ENCODE data around the gene LSM4. TPM values are rescaled to one million over a fixed set of nuclear protein-coding genes. Genes with fewer than 3 reads are reported as not detected.
A peak's percentile ranks its signal among the peaks of the same experiment; 100 is the strongest.
"Not testable (repeated sequence)": the region's sequence is repeated elsewhere in the genome, so short reads cannot be mapped to it uniquely, and the experiment has no call there.

LSM4 gene
- total RNA-seq = 198 and 208 TPM in 2 replicates

GRCh38 chr19:18322759-18323460 lies at the start of gene LSM4:
LSM4 (minus strand) TSS chr19:18323076; CDS start chr19:18323020, 56 bp downstream.
- Mint-ChIP-seq H3K9me3 (no peaks in the 10 kb centered on the region), H3K36me3 (ENCODE audit: low read depth) (peaks cover 46% of the 10 kb centered on the region), H3K4me1 (ENCODE audit: low read depth) (peaks cover 47% of the 10 kb centered on the region), H3K27ac (peak within 1 kb of the TSS; percentile 97), H3K27me3 (ENCODE audit: low read depth) (no peaks in the 10 kb centered on the region), H3K4me3 (ENCODE audit: low read depth) (peak within 1 kb of the TSS; percentile 94)
- DNase-seq (ENCODE audit: low spot score) = peak; percentile 99
- intact Hi-C loops (cut with micrococcal nuclease) = loop anchor here (1.0 to 5.0 kb wide), 4 partner anchors 19 to 131 kb away; partner anchors contain the start of gene MPV17L2

GRCh38 chr19:18368504-18369222 lies 45.8 kb upstream of the LSM4 start:
- Mint-ChIP-seq H3K27ac (no peak overlapping the region), H3K9me3 (no peaks in the 10 kb centered on the region), H3K4me1 (ENCODE audit: low read depth) (peaks cover 3% of the 10 kb centered on the region), H3K27me3 (ENCODE audit: low read depth) (no peaks in the 10 kb centered on the region), H3K4me3 (ENCODE audit: low read depth) (no peak overlapping the region), H3K36me3 (ENCODE audit: low read depth) (peaks cover 18% of the 10 kb centered on the region)
- intact Hi-C loops (cut with micrococcal nuclease) = no loop called here
- no peak for DNase-seq (ENCODE audit: low spot score)

- Mint-ChIP-seq H3K9me3 (no peaks in the 10 kb centered on the region), H3K27ac (no peak overlapping the region), H3K27me3 (ENCODE audit: low read depth) (no peaks in the 10 kb centered on the region), H3K36me3 (ENCODE audit: low read depth) (peaks cover 30% of the 10 kb centered on the region), H3K4me3 (ENCODE audit: low read depth) (no peak overlapping the region), H3K4me1 (ENCODE audit: low read depth) (no peaks in the 10 kb centered on the region)
- intact Hi-C loops (cut with micrococcal nuclease) = no loop called here
- DNase-seq (ENCODE audit: low spot score) = no peak
Observed at GRCh38 chr19:18366021-18366435, 43.2 kb upstream of the LSM4 start.

GRCh38 chr19:18364826-18365528 lies 42.1 kb upstream of the LSM4 start:
- no peaks in the 10 kb centered on the region for H3K27me3 Mint-ChIP-seq (ENCODE audit: low read depth)
- intact Hi-C loops (cut with micrococcal nuclease) = no loop called here
- no peak for DNase-seq (ENCODE audit: low spot score)
- no peaks in the 10 kb centered on the region for H3K4me1 Mint-ChIP-seq (ENCODE audit: low read depth)
- H3K36me3 Mint-ChIP-seq (ENCODE audit: low read depth) = peaks cover 31% of the 10 kb centered on the region
- H3K9me3 Mint-ChIP-seq = no peaks in the 10 kb centered on the region
- no peak overlapping the region for H3K27ac Mint-ChIP-seq
- H3K4me3 Mint-ChIP-seq (ENCODE audit: low read depth) = no peak overlapping the region

- H3K27me3 Mint-ChIP-seq (ENCODE audit: low read depth); intact Hi-C loops (cut with micrococcal nuclease); H3K9me3 Mint-ChIP-seq; H3K4me1 Mint-ChIP-seq (ENCODE audit: low read depth); H3K27ac Mint-ChIP-seq; DNase-seq (ENCODE audit: low spot score); H3K4me3 Mint-ChIP-seq (ENCODE audit: low read depth): not testable (repeated sequence)
- peaks cover 37% of the 10 kb centered on the region for H3K36me3 Mint-ChIP-seq (ENCODE audit: low read depth)
Observed at GRCh38 chr19:18364277-18364825, 41.5 kb upstream of the LSM4 start.

- no peaks in the 10 kb centered on the region for H3K9me3 Mint-ChIP-seq
- no peak overlapping the region for H3K4me3 Mint-ChIP-seq (ENCODE audit: low read depth)
- no peak overlapping the region for H3K27ac Mint-ChIP-seq
- H3K36me3 Mint-ChIP-seq (ENCODE audit: low read depth) = peaks cover 41% of the 10 kb centered on the region
- intact Hi-C loops (cut with micrococcal nuclease) = no loop called here
- no peaks in the 10 kb centered on the region for H3K4me1 Mint-ChIP-seq (ENCODE audit: low read depth)
- no peaks in the 10 kb centered on the region for H3K27me3 Mint-ChIP-seq (ENCODE audit: low read depth)
- DNase-seq (ENCODE audit: low spot score) = no peak
Observed at GRCh38 chr19:18363787-18364186, 40.9 kb upstream of the LSM4 start.

- Mint-ChIP-seq H3K27ac (no peak overlapping the region), H3K27me3 (ENCODE audit: low read depth) (no peaks in the 10 kb centered on the region), H3K36me3 (ENCODE audit: low read depth) (peaks cover 47% of the 10 kb centered on the region), H3K4me3 (ENCODE audit: low read depth) (no peak overlapping the region), H3K4me1 (ENCODE audit: low read depth) (no peaks in the 10 kb centered on the region), H3K9me3 (no peaks in the 10 kb centered on the region)
- intact Hi-C loops (cut with micrococcal nuclease) = no loop called here
- no peak for DNase-seq (ENCODE audit: low spot score)
Observed at GRCh38 chr19:18362934-18363542, 40.2 kb upstream of the LSM4 start.

GRCh38 chr19:18361646-18362045 lies 38.8 kb upstream of the LSM4 start:
- no peaks in the 10 kb centered on the region for H3K9me3 Mint-ChIP-seq
- H3K27me3 Mint-ChIP-seq (ENCODE audit: low read depth) = no peaks in the 10 kb centered on the region
- intact Hi-C loops (cut with micrococcal nuclease) = no loop called here
- no peaks in the 10 kb centered on the region for H3K4me1 Mint-ChIP-seq (ENCODE audit: low read depth)
- no peak overlapping the region for H3K27ac Mint-ChIP-seq
- H3K4me3 Mint-ChIP-seq (ENCODE audit: low read depth) = no peak overlapping the region
- no peak for DNase-seq (ENCODE audit: low spot score)
- peaks cover 60% of the 10 kb centered on the region for H3K36me3 Mint-ChIP-seq (ENCODE audit: low read depth)

- intact Hi-C loops (cut with micrococcal nuclease) = no loop called here
- no peaks in the 10 kb centered on the region for H3K9me3 Mint-ChIP-seq
- no peak for DNase-seq (ENCODE audit: low spot score)
- H3K36me3 Mint-ChIP-seq (ENCODE audit: low read depth) = peaks cover 47% of the 10 kb centered on the region
- H3K4me3 Mint-ChIP-seq (ENCODE audit: low read depth) = no peak overlapping the region
- H3K27ac Mint-ChIP-seq = no peak overlapping the region
- no peaks in the 10 kb centered on the region for H3K4me1 Mint-ChIP-seq (ENCODE audit: low read depth)
- H3K27me3 Mint-ChIP-seq (ENCODE audit: low read depth) = no peaks in the 10 kb centered on the region
Observed at GRCh38 chr19:18357041-18357440, 34.2 kb upstream of the LSM4 start.

GRCh38 chr19:18354743-18355142 lies 31.9 kb upstream of the LSM4 start:
- intact Hi-C loops (cut with micrococcal nuclease); H3K27me3 Mint-ChIP-seq (ENCODE audit: low read depth); H3K4me1 Mint-ChIP-seq (ENCODE audit: low read depth); H3K4me3 Mint-ChIP-seq (ENCODE audit: low read depth); H3K27ac Mint-ChIP-seq; H3K9me3 Mint-ChIP-seq; DNase-seq (ENCODE audit: low spot score): not testable (repeated sequence)
- peaks cover 48% of the 10 kb centered on the region for H3K36me3 Mint-ChIP-seq (ENCODE audit: low read depth)

GRCh38 chr19:18353378-18354005 lies 30.6 kb upstream of the LSM4 start:
- Mint-ChIP-seq H3K27ac (no peak overlapping the region), H3K9me3 (no peaks in the 10 kb centered on the region), H3K36me3 (ENCODE audit: low read depth) (peaks cover 39% of the 10 kb centered on the region), H3K4me1 (ENCODE audit: low read depth) (no peaks in the 10 kb centered on the region), H3K27me3 (ENCODE audit: low read depth) (no peaks in the 10 kb centered on the region), H3K4me3 (ENCODE audit: low read depth) (no peak overlapping the region)
- intact Hi-C loops (cut with micrococcal nuclease) = no loop called here
- DNase-seq (ENCODE audit: low spot score) = no peak

- no peaks in the 10 kb centered on the region for H3K9me3 Mint-ChIP-seq
- no peak overlapping the region for H3K4me3 Mint-ChIP-seq (ENCODE audit: low read depth)
- no peak overlapping the region for H3K27ac Mint-ChIP-seq
- H3K36me3 Mint-ChIP-seq (ENCODE audit: low read depth) = peaks cover 23% of the 10 kb centered on the region
- DNase-seq (ENCODE audit: low spot score) = no peak
- H3K4me1 Mint-ChIP-seq (ENCODE audit: low read depth) = no peaks in the 10 kb centered on the region
- H3K27me3 Mint-ChIP-seq (ENCODE audit: low read depth) = no peaks in the 10 kb centered on the region
- intact Hi-C loops (cut with micrococcal nuclease) = no loop called here
Observed at GRCh38 chr19:18351544-18351943, 28.7 kb upstream of the LSM4 start.

All from activated T-helper 2 cell treated with anti-CD3 and anti-CD28 coated beads, Interferon-gamma antibody, Interleukin-2, Interleukin-4, amounts not matched to agents 10 μg/mL and 5 μg/mL and 100 μg/mL, durations not matched to agents 14 hours and 24 hours and 36 hours (primary cell).